Stimulated activated CD8-positive, alpha-beta memory T cell treated with anti-CD3 and anti-CD28 coated beads, Interleukin-7, amount 100 ng/mL, for 1 hour (primary cell): ENCODE data around the gene IBA57.

Experiments used
- DNase-seq, 2 donors: peaks; one replicate each; pipeline ENCODE4 v3.0.0-alpha.2; 2020; ENCODE audit warnings: low read depth in 2 of 2

The IBA57 gene

DNA sequence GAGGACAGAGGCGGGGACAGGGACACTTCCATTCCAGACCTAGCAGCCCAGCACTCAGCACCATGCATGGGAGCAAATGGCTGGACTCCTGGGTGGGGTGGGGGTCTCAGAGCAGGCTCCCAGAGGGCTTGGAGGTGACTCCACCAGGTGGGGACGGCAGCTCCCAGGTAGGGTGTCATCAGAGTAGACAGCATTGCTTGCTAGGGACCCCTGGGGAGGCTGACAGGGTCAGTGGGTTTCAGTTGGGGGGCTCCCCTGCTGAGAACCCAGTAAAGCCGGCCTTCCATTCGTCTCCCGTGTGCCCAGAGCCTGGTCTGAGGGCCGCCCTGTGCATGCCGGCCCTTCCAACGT lies 20.6 kb upstream of the IBA57 start:
- DNase-seq = no peak

GRCh38 chr1:228145463-228146416 lies 19.9 kb upstream of the IBA57 start:
- no peak for DNase-seq

- no peak for DNase-seq
Measured at GRCh38 chr1:228146417-228147150, 19.0 kb upstream of the IBA57 start.

DNA sequence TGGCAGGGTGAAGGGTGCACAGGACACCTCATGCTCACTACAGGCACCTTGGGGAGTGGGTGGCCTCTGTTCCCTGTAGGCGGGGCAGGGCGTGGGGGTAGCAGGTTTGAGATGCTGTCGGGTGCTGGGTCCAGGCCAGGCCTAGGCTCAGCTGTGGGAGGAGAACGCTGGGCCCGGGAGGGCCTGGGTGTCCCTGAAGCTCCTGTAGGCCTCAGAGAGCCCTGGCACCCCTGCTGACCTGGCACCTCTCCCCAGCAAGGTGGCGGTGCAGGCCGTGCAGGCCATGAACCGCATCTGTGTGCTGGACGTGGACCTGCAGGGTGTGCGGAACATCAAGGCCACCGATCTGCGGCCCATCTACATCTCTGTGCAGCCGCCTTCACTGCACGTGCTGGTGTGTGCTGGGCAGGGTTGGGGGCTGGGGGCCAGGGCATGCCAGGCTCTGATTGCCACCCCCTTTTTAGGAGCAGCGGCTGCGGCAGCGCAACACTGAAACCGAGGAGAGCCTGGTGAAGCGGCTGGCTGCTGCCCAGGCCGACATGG lies 18.4 kb upstream of the IBA57 start:
- DNase-seq = no peak

- DNase-seq = no peak
Measured at GRCh38 chr1:228147768-228148167, 17.8 kb upstream of the IBA57 start.

GRCh38 chr1:228148196-228148861 lies 17.3 kb upstream of the IBA57 start:
- no peak for DNase-seq

DNA sequence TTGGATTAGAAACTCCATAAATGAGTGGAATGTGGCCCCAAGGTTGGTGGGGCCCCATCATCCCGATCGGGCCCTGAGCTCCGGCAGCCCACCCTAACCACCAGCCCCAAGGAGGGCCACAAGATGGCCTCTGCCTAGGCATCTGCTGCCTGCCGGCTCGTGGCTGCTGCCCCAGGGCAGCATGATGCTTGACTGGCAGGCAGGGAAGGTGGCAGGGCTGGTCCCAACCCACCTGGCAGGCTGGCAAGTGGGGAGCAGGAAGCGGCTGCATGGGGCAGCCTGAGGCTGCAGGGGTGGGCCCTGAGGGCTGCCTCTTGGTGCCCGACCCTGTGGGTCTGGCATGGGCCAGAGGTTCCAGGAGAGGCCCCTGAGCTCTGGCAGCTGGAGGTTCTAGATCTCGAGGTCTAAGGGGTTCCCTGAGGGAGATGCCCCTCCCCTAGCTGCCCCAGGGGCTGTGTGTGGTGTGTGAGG lies 16.6 kb upstream of the IBA57 start:
- no peak for DNase-seq

- no peak for DNase-seq
Measured at GRCh38 chr1:228149406-228150119, 16.0 kb upstream of the IBA57 start, which contains the start of gene GJC2. Gene GJC2 (plus strand): TSS chr1:228149930. CDS start chr1:228157759, 7,829 bp downstream.

GRCh38 chr1:228150120-228150460 lies 15.5 kb upstream of the IBA57 start:
- DNase-seq = no peak

DNA sequence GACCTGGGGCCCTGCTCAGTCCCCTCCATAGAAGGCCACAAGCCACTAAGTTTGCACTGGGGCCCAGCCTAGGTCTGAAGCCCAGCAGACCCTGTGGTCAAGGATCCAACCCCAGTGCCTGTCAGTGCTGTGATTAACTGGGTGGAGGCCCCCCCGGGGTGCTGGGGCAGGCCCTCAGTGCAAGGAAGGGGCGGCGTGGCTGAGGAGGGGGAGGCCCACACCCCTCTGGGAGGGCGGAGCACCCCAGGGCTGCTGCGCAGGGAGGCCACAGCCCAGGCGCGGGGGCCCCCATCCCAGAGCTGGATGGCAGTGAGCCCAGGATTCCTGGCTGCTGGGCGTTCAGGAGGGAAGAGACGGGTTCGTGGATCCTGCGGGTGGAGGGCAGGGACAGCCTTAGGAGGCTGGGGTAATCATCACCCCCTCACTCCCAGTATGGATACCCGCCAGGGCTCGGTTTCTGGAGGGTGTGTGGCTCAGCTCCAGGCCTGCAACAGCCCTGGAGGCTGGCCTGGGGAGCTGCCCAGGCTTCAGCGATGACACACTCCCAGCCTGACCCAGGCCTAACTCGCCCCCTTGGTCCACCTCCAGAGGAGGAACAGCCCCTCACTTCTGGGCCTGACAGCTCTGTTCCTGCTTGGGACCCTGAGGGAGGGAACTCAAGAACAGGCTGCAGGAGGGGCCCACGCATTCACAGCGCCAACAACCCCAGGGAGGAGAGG lies 15.0 kb upstream of the IBA57 start:
- DNase-seq = no peak

DNA sequence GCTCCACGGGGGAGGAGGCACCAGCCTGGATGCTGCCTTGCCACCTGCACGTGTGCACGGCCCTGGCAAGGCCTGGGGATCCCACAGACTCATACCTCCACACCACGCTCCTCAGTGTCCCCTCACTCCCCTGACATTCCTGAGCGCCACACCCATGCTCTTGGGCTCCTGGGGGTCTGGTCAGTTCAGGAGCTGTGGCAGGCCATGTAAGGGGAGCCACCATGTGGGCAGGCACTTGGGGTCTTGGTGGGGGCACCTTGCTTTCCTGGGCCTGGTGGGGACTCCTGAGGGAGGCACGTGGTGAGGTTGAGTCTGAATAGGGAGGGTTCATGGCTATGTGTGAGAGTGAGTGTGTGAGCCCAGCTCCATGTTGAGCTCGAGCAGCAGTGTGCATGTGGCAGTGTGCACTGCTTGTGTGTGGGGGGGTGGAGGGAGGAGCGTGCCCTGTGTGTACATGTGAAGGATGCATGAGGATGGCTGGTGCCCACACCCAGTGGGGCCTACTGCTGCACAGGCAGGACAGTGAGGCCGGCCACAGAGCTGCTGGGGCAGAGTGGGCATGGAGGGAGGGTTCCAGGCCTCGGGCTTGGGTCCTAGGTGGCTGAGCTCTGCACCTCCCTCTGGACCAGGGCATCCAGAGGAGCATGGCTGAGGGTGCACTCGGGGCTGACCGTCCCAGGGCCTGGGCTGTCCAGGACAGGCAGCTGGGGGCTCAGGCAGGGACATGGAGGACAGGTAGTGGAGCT lies 14.3 kb upstream of the IBA57 start:
- DNase-seq = no peak

DNA sequence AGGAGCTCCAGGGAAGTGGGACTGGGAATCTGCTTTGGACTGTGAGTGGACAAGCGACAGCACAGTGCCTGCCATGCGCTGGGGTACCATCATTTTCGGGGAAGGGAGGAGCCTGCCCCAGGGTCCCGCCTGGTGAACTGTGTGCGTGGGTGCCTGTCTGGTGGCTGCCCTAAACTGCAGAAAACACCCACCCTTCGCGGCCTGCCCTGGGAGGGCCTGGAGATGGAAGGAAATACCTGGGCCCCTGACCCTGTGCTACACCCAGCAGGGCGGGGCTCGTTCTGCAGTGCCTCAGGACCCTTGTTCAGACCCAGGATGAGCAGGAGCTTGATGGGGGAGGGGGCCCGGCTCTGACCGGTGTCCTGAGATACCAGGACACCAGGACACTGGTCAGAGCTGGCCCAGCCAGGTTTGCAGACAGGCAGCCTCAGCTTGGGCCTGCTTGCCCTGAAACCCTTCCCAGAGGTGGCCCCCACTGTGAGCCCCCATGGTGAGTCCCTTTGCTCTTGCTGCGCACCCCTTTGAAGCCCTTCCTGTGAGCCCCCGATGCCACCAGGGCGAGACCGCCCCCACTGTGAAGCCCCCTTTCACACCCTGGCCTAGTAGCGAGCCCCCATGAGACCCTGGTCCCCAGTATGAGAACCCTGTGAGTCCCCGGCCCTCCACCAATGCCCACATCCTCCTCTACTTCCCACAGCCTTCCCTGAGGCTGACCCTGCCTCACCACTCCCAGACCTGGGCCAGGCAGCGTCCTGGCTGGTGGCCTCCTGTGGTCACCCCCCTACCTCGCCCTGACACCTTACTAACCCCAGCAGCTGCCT lies 13.3 kb upstream of the IBA57 start:
- DNase-seq = no peak

GRCh38 chr1:228152918-228153258 lies 12.7 kb upstream of the IBA57 start:
- no peak for DNase-seq

GRCh38 chr1:228154021-228154669 lies 11.5 kb upstream of the IBA57 start:
- DNase-seq = no peak

DNA sequence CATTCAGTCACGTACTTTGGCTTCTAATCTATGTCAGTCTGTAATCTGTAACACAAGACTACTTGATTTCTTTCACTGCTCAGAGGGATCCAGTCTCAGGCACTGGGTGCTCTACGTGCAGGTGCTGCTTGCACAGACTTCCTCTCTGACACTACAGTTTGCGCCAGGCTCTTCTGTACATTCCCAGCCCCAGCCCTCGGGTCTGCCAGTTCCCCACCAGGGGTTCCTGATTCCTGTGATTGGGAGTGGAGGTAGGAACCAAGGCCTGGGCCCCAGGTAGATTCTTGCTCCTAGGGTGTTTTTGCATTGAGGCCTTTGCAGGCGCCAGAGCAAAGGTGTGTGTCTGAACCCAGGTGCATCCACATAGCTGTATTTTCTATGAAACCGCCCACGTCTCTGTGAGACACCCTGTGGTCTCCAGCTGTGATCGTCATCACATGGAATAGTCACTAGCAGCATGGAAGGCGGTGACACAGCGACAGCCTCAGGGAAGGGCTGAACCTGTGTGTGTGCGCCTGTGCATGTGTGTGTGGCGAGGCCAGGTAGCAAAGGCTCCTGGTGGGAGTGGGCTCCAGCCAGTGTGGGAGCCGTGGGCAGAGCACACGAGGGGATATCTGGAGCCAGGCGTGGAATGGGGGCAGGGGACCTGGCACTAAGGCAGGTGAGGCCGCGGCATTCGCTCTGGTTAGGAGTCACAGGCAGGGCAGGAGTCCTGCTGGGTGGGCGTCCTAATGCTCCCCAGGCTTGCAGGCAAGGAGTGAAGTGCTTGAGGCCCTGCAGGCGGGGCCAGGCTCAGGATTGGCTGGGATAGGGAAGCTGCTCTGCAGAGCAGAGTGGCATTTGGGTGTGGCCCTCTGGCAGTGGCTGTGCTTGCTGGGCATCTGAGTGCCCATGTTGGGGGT lies 10.7 kb upstream of the IBA57 start:
- no peak for DNase-seq

- DNase-seq = no peak
Measured at GRCh38 chr1:228155596-228156514, 9.7 kb upstream of the IBA57 start.

DNA sequence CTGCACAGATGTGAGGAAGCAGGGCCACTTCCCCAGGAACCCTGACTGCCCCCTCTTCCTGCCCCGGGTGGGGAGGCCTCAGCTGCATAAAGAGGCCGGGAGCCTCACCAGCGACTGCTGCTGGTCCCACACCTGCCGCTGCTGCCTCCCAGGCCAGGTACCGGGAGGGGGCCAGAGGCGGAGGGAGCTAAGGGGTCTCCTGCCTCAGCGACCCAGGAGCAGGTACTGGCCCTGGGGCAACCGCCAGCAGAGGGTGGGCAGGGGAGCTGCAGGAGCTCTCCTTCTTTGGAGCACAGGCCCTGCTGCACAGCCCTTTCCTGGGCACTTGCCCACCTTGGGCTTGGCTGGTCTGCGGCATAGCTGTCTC lies 9.1 kb upstream of the IBA57 start:
- no peak for DNase-seq
